Stimulated activated CD4-positive, alpha-beta T cell treated with anti-CD3 and anti-CD28 coated beads, Interleukin-1b, Interleukin-23, amount 100 ng/mL, for 1 hour (primary cell): Measurements from ENCODE around the gene ZDHHC22.
A peak's percentile ranks its signal among the peaks of the same experiment; 100 is the strongest.

ENCODE experiments used
- DNase-seq, 2 donors: peaks; one replicate each; pipeline ENCODE4 v3.0.0-alpha.2; 2020; ENCODE audit warnings: low read depth in 2 of 2

The ZDHHC22 gene

GRCh38 chr14:77103951-77104350 lies 37.6 kb downstream of the ZDHHC22 start:
- DNase-seq = no peak

- no peak for DNase-seq
Observed at GRCh38 chr14:77103475-77103874, 38.1 kb downstream of the ZDHHC22 start.

- no peak for DNase-seq
Observed at GRCh38 chr14:77102154-77102553, 39.4 kb downstream of the ZDHHC22 start.

GRCh38 chr14:77100961-77101360 lies 40.6 kb downstream of the ZDHHC22 start:
- no peak for DNase-seq

- DNase-seq = no peak
Observed at GRCh38 chr14:77099425-77100167, 42.0 kb downstream of the ZDHHC22 start.

GRCh38 chr14:77098529-77099353 lies 42.9 kb downstream of the ZDHHC22 start:
- no peak for DNase-seq

- DNase-seq = peak; percentile 97
Observed at GRCh38 chr14:77097700-77098528, 43.7 kb downstream of the ZDHHC22 start, which contains the start of gene CIPC. CIPC (plus strand) TSS chr14:77098258; CDS start chr14:77105709, 7,451 bp downstream.

GRCh38 chr14:77097006-77097699 lies 44.4 kb downstream of the ZDHHC22 start:
- no peak for DNase-seq

- DNase-seq = peak; percentile 37 to 60
Observed at GRCh38 chr14:77094672-77095284, 46.8 kb downstream of the ZDHHC22 start.

- no peak for DNase-seq
Observed at GRCh38 chr14:77092676-77093075, 48.9 kb downstream of the ZDHHC22 start.

- DNase-seq = no peak
Observed at GRCh38 chr14:77091518-77091917, 50.1 kb downstream of the ZDHHC22 start.

- no peak for DNase-seq
Observed at GRCh38 chr14:77088645-77089044, 52.9 kb downstream of the ZDHHC22 start.

GRCh38 chr14:77088219-77088618 lies 53.4 kb downstream of the ZDHHC22 start:
- DNase-seq = no peak

GRCh38 chr14:77087631-77088030 lies 54.0 kb downstream of the ZDHHC22 start:
- no peak for DNase-seq

GRCh38 chr14:77086951-77087350 lies 54.6 kb downstream of the ZDHHC22 start:
- DNase-seq = no peak

GRCh38 chr14:77086017-77086727 lies 55.4 kb downstream of the ZDHHC22 start:
- DNase-seq = no peak

GRCh38 chr14:77085538-77085937 lies 56.1 kb downstream of the ZDHHC22 start:
- DNase-seq = no peak

- DNase-seq = no peak
Observed at GRCh38 chr14:77084985-77085384, 56.6 kb downstream of the ZDHHC22 start.

GRCh38 chr14:77083082-77083481 lies 58.5 kb downstream of the ZDHHC22 start:
- no peak for DNase-seq

- no peak for DNase-seq
Observed at GRCh38 chr14:77082356-77082755, 59.2 kb downstream of the ZDHHC22 start.
